Peyer's patch (tissue), 4 donors: ENCODE data around the gene GLCCI1.

Experiments
- CTCF ChIP-seq, 6 experiments: fragments of 450-650 bp in 4 of 6; fragments of 200-600 bp in 2 of 6; sonication (generic) in 1 of 6; IDR thresholded peaks; one replicate each; pipeline ENCODE4 v1.5.1; 2017 to 2019; ENCODE audit warnings: antibody characterized with exemption in 6 of 6, mild to moderate bottlenecking in 3 of 6, moderate library complexity in 1 of 6
- POLR2A ChIP-seq, 2 donors: fragments of 450-650 bp; IDR thresholded peaks; one replicate each; pipeline ENCODE4 v1.5.1; 2017; ENCODE audit warnings: antibody characterized with exemption in 2 of 2, mild to moderate bottlenecking in 2 of 2, moderate library complexity in 2 of 2

- no peak for TF ChIP-seq POLR2A (IDR thresholded peaks at IDR 0.05)
- no peak for TF ChIP-seq CTCF (IDR thresholded peaks at IDR 0.05)
These were observed 95.2 kb downstream of the GLCCI1 start for GRCh38 chr7:8063706-8064297.
